OCI-LY7 (cell line): ENCODE measurements around the gene PTTG2.

ENCODE experiments used
- EZH2phosphoT487 ChIP-seq: fragments of 200-600 bp; sonication (generic); IDR thresholded peaks from 2 replicates; pipeline ENCODE4 v1.6.1; 2018; ENCODE audit warnings: low read depth, borderline replicate concordance, mild to moderate bottlenecking, mixed run types, antibody characterized with exemption, low read length, moderate library complexity, mixed read lengths
- TF ChIP-seq, protein P1 (sequence below): fragments of 200-600 bp; sonication (generic); conservative IDR thresholded peaks from 2 replicates; pipeline ENCODE4 v1.5.1; 2014; ENCODE audit warnings: mild to moderate bottlenecking, antibody characterized with exemption, low read length, moderate library complexity, mixed read lengths

GRCh38 chr4:37995981-37996775, 36.0 kb downstream of the PTTG2 start:
- TF ChIP-seq, protein P1, sequence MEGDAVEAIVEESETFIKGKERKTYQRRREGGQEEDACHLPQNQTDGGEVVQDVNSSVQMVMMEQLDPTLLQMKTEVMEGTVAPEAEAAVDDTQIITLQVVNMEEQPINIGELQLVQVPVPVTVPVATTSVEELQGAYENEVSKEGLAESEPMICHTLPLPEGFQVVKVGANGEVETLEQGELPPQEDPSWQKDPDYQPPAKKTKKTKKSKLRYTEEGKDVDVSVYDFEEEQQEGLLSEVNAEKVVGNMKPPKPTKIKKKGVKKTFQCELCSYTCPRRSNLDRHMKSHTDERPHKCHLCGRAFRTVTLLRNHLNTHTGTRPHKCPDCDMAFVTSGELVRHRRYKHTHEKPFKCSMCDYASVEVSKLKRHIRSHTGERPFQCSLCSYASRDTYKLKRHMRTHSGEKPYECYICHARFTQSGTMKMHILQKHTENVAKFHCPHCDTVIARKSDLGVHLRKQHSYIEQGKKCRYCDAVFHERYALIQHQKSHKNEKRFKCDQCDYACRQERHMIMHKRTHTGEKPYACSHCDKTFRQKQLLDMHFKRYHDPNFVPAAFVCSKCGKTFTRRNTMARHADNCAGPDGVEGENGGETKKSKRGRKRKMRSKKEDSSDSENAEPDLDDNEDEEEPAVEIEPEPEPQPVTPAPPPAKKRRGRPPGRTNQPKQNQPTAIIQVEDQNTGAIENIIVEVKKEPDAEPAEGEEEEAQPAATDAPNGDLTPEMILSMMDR, result no peak
- no peak for TF ChIP-seq EZH2phosphoT487
